G401.6 (cell line): ENCODE data around the gene DCBLD1.

Experiments used
- FAIRE-seq: peaks from 2 replicates; lab custom pipeline; 2012; peaks lifted over from hg19 to GRCh38; lab: Jason Lieb, UNC

DCBLD1 gene

DNA sequence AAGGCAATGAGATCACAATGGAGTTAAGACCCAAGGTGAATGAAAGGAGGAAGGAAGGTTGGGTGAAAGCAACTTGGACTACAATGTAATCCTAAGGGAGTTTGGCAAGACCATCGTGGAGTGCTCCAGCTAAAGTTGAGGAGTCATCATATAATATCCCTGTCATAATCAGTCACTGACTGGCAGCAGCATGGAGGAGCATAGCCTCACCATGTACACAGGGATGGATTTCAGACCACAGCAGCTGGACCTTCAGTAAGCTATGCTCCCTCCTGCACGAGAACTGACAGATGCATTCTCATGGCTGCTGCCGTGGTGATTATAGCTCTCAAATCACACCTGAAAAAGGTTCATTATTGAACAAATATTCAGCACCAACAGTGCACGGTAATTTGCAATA is 76.8 kb downstream of the DCBLD1 start:
- FAIRE-seq: no peak

DNA sequence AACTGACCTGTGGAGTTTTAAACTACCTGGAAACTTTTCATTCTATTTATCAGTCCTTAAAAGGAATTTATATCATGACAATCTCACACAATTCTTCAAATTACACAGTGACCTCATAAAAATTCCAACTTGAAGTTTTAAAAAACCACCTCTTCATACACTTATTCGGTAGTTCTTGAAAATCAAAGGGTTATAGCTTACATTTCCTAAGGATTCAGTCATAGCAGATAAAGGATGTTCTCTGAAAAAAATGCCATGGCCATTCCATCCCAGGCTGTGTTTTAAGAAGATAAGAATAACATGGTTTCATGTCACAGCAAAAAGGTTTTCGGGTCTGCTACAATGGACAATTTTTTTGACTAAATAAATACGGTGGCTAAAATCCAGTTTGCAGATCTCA is 78.7 kb downstream of the DCBLD1 start:
- no peak for FAIRE-seq

DNA sequence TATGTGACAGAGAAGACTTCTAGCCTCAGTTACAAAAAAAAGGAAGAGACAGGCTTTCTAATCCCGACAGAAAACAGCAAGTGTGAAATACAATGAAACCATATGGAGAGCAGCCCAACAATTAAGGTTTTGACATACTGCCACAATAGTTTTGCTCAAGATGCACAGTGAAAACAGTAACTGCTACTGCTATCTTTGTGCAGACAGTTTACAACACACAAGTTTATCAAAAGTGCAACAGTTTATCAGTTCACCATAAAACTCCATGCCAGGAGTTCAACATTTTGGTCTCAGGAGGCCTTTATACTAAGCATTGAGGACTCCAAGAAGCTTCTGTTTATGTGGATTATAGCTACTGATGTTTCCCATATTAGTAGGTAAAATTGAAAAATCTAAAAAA is 82.2 kb downstream of the DCBLD1 start:
- no peak for FAIRE-seq

DNA sequence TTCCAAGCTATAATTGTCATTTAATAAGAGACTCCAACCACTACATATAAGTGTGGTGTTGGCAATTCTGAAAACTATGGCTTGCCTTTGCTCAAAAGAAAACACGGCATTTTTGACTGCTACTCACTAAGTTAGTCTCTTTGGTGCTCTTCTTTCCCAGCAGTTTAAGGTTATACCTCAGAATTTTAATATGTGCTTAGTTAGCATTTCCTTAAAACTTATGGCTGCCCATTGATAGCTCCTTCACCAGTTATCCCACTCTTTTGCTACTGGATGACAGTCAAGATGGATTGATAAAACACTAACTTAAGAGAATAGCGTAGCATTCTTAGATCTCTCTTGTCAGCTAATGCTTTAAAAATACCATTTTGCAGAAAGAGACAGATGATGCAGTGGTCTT is 85.8 kb downstream of the DCBLD1 start:
- no peak for FAIRE-seq

DNA sequence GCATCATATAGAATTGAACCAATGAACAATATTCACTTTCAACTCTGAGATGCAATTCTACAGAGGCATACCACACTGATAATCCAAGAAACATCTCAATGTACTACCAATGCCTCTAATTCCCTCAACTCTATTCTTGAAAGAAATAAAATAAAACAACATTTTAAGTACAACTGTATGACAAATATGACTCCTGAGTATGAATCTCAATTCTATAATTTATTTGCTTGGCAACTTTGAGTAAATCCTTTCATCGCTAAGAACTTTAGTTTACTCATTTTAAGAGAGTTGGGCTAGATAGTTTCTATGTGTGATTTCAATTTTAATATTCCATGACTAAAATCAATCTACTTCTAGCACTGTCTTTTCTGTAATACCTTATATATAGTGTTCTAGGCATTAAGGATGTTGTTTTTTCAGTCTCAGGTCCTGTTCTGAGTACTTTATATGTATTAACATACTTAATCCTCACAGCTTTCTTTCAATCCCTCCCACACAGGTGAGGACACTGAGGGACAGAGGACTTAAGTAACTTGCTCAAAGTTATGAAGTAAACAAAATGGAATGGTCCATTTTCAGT is 86.4 kb downstream of the DCBLD1 start:
- no peak for FAIRE-seq

DNA sequence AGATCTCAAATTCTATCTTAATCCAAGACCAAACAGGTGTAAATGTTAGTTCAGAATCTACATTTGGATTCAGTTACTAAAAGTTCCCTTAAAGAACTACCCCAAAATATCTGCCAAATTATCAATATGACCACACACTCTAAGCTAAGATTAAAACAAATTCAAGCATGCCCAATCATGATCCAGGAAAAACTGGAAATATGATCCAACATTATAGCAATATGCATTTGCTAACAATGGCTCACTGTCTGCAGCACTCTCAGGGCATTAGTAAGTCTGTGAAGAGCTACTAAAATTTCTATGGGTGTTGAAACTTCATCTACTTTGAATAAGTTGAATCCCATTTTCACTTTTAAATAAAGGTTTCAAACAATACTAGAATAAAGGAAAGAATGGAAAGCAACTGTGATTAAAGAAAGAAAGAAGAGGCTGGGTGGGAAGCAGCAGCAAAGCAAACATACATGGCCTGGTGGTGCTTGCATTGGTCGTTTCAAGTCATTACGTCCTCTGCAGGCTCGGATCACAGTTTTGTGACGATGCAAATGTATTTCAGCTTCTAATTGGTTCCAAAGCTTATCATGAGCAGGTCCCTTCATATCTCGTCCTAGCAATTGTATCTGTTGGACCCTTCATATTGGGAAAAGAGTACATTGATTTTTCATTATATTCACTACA is 90.7 kb downstream of the DCBLD1 start:
- no peak for FAIRE-seq

DNA sequence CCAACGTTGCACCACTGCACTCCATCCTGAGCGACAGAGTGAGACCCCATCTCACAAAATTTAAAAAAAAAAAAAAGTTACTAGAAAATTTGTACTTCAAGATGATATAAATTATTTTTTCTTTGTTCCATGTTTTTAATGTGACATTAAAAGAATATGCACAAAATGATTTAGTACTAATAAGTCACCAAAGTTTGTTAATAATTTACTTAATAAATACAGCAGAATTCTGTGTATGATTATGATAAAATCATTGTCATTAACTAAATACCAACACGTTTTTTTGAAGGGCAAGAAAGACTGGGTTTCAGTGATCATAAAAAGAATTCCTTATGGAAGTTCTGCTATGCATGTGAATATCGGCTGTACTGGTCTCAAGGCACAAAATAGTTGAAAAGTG is 91.7 kb downstream of the DCBLD1 start:
- FAIRE-seq: no peak

DNA sequence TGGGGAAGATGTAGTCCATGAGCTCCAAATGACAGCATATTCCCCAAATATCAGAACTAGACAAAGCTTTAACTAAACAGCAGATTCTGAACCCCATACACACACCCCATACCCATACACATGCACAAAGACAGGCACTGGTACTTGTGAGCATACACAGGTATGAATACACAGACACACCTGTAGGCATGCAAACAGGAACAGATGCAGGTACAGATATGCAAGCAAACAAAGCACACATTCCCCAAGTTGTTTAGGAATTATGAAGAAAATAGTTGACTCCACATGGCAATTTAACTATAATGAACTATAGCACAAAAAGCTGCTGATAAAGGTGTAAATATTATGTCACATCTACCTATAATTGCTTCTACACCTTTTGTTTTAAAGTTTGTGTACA is 103.2 kb downstream of the DCBLD1 start:
- FAIRE-seq: no peak

DNA sequence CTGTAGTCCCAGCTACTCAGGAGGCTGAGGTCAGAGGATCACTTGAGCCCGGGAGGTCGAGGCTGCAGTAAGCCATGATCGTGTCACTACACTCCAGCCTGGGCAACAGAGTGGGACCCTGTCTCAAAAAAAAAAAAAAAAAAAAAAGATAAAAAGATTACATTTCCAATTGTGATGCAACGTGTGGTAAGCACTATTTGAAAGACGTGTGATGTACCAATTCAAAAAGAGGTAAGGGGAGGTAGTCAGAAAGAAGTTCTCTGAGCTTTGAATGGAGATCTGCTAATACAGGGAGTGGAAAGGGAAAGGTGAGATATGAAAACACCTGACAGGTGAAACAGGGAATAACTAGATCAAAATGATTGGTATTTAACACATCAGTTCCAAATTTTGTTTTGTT is 108.0 kb downstream of the DCBLD1 start:
- no peak for FAIRE-seq

DNA sequence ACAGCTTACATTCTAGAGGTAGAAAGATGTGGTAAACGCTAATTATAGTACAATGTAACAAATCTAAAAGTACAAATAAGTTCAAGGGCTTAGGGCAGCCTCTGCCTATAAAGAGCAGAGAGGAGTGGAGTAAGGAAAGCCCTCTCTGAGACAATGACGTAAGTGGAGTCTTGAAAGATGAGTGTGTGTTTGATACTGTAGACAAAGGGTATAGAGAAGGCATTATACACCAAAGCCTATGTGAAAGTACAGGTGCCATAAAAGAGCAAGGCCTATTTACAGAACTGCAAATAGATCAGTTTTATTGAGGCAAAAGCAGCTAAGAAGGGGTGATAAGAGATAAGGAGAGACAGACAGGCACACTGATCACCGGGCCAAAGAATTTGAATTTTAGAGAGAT is 108.9 kb downstream of the DCBLD1 start:
- FAIRE-seq: no peak

DNA sequence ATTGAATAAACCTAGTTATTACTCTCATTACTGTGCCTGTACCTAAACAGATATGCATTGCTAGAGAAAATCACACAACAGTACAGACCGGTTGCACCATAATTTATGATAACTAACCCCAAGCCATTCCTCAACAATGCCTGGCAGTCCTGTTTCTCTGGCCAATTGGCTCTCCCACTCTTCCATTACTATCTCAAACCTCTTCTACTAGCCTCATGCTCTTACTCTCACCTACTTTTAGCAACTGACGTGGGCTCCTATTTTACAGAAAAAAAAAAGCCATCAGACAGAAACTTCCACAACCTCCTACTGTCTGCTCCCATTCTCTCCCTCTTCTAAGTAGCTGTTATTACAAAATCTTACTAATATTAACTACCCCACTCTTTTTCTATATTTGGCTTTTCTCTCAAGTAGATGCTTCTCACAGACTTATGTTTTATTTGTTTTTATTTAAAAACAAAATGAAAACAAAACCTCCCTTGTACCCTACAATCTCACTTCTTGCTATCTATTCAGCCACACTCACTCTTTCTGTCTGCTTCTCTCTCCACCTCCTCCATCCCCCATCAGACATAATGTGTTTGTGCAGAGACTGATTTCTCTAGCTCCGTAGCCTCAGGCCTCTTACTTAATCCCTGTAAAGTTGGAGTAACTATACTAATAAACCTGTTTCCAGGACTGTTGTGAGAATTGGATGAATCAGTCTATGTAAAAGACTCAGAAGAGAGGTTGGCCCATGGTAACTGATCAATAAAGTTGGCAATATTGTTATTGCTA is 110.7 kb downstream of the DCBLD1 start:
- no peak for FAIRE-seq

DNA sequence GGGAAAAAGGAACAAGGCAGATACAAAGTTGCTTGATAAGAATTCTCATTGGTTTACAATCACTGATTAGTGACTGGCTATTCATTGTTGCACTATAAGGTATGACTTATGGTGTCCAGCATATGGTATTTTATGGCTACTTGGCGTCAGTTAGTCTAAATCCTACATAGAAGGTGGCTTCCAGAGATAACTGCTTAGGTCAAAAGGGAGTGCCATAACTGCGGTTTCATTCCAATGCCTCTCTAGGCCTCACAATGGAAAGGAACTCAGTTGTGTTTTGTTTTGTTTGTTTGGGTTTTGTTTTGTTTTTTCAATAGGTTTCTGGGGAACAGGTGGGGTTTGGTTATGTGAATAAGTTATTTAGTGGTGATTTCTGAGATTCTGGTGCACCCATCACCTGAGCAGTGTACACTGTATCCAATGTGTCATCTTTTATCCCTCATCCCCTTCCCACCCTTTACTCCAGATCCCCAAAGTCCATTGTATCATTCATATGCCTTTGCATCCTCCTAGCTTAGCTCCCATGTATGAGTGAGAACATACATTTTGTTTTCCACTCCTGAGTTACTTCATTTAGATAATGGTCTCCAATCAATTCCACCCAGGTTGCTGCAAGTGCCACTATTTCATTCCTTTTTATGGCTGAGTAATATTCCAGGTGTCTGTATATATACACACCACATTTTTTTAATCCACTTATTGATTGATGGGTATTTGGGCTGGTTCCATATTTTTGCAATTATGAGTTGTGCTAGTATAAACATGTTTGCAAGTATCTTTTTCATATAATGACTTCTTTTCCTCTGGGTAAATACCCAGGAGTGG is 112.8 kb downstream of the DCBLD1 start:
- FAIRE-seq: no peak

DNA sequence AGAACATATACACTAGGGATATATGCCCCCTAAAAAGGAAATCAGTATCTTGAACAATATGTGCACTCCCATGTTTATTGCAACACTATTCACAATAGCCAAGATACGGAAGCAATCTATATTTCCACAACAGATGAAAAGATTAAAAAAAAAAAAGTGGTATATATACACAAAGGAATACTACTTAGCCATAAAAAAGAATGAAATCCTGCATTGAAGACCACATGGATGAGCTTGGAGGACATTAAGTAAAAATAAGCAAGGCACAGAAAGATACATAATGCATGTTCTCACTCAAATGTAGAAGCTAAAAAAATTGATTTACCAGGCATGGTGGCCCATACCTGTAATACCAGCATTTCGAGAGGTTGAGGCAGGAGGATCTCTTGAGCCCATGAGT is 115.3 kb downstream of the DCBLD1 start:
- FAIRE-seq: no peak
